PC-9 (cell line): ENCODE measurements around the gene CENPP.

Source experiments
- EZH2 ChIP-seq: fragments of 200-600 bp; sonication (generic); IDR thresholded peaks from 2 replicates; pipeline ENCODE4 v1.8.0; 2017; ENCODE audit warnings: antibody characterized with exemption, low read depth
- TF ChIP-seq, protein P1 (sequence below): fragments of 200-600 bp; sonication (generic); conservative IDR thresholded peaks from 2 replicates; pipeline ENCODE4 v1.6.1; 2017; ENCODE audit warnings: mixed run types, antibody characterized with exemption, mild to moderate bottlenecking, moderate library complexity

DNA sequence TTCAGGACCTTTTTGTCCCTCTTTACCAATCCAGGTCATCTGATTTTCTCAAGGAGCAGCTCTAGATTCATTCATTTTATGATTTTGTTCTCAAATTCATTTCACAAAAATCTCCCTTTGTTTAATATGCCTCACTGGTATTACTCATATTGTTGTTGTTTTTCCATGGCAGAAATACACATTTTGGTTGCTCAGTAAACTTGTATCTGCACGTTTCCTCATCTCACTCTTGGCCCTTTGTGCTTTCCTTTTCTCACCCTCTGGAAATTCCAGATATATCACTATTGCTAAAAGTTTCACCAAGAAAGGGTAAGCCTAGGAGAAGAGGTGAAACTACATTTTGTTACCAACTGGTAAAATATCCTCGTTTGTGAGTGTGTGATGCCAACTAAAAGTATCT lies 141.8 kb downstream of the CENPP start:
- TF ChIP-seq, protein P1, sequence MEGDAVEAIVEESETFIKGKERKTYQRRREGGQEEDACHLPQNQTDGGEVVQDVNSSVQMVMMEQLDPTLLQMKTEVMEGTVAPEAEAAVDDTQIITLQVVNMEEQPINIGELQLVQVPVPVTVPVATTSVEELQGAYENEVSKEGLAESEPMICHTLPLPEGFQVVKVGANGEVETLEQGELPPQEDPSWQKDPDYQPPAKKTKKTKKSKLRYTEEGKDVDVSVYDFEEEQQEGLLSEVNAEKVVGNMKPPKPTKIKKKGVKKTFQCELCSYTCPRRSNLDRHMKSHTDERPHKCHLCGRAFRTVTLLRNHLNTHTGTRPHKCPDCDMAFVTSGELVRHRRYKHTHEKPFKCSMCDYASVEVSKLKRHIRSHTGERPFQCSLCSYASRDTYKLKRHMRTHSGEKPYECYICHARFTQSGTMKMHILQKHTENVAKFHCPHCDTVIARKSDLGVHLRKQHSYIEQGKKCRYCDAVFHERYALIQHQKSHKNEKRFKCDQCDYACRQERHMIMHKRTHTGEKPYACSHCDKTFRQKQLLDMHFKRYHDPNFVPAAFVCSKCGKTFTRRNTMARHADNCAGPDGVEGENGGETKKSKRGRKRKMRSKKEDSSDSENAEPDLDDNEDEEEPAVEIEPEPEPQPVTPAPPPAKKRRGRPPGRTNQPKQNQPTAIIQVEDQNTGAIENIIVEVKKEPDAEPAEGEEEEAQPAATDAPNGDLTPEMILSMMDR = no peak
- TF ChIP-seq EZH2 = no peak
